Skeletal muscle satellite cell (primary cell): ENCODE measurements around the gene KCTD15.

ENCODE experiments used
- H3K27me3 ChIP-seq: 2 replicates; pipeline ENCODE4 v1.7.0; 2013; ENCODE audit warnings: low read length; ENCODE audit not compliant: control insufficient read depth, insufficient read depth
- H3K36me3 ChIP-seq: 2 replicates; pipeline ENCODE4 v1.7.0; 2013; ENCODE audit warnings: mild to moderate bottlenecking, control low read depth, low read length; ENCODE audit not compliant: insufficient read depth
- H3K4me1 ChIP-seq: 2 replicates; pipeline ENCODE4 v1.7.0; 2013; ENCODE audit warnings: low read length; ENCODE audit not compliant: control insufficient read depth, insufficient read depth
- H3K4me2 ChIP-seq: 2 replicates; pipeline ENCODE4 v1.7.0; 2013; ENCODE audit warnings: mild to moderate bottlenecking, low read length
- H3K4me3 ChIP-seq: 2 replicates; pipeline ENCODE4 v1.7.0; 2013; ENCODE audit warnings: low read length
- H3K9ac ChIP-seq: 2 replicates; pipeline ENCODE4 v1.7.0; 2013; ENCODE audit warnings: mild to moderate bottlenecking, low read depth, low read length, moderate library complexity
- H3K9me3 ChIP-seq: replicated peaks from 2 replicates; pipeline ENCODE4 v1.7.0; 2013; ENCODE audit warnings: mild to moderate bottlenecking, control low read depth, low read length

The KCTD15 gene

DNA sequence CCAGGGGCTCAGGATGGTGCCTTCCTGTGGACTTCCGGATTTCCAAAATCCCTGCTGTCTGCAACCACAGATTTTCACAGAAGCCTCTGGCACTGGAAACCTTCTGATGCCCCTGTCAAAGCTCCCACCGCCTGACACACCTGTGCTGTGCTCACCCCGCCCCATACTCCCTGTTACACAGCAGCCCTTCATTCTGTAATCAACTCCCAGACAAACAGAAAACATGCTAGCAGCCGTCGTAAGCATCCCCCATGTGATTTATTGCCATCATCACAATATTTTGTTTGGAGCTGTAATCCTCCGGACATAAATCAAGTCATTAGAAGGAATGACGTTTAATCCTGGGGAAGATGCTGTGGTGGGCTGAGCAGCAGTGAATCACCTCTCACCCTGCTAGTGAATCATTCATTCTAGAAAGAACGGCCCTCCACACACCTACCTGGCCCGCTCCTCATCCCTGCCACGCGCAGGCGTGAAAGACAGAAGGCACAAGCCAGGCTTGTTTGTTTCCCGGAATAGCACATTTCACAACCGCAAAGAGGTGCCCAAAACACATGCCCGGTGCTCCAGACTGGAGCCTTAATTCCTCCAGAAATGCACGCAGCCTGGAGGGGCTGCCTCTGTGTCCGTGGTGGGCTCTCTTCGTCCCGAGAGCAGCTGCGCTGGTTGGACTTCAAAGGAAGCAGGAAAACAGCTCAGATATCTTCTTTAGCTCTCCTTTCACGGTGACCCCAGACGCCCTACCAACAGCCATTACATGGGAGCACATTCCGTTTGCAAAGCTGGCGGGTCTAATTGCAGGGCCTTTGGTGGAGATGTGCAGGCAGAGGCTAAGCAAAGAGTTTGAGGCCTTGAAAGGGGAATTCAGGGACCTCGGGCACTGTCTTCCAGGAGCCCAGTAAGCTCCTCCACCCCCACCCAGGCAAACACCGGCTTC, 41.3 kb upstream of the KCTD15 start:
- Histone ChIP-seq H3K4me1 (no peaks in the 10 kb centered on the region), H3K36me3 (no peaks in the 10 kb centered on the region), H3K27me3 (peaks cover 37% of the 10 kb centered on the region), H3K4me3 (no peak overlapping the region), H3K9ac (no peak overlapping the region), H3K9me3 (no peaks in the 10 kb centered on the region), H3K4me2 (no peak overlapping the region)

DNA sequence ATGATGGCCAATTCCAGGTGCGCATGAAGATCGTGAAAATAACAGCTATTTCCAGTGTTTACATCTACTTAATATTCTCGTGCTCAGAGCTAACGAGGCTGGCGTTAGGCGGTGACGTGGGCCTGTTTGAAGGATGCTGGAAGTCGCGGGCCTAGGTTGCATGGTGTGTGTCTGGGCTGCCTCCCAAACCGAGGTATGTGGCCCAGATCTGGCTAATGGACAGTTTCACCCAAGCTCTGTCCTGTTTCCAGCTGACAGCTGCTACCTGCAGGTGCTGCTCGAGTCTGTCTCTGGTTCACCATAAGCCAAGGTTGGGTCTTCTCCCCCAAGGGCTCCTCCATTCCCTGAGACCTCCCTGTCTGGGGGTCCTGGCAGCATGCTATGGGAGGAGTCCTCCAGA, 40.5 kb upstream of the KCTD15 start:
- Histone ChIP-seq H3K36me3 (no peaks in the 10 kb centered on the region), H3K9me3 (no peaks in the 10 kb centered on the region), H3K4me2 (no peak overlapping the region), H3K4me3 (no peak overlapping the region), H3K9ac (no peak overlapping the region), H3K27me3 (peaks cover 33% of the 10 kb centered on the region), H3K4me1 (no peaks in the 10 kb centered on the region)

DNA sequence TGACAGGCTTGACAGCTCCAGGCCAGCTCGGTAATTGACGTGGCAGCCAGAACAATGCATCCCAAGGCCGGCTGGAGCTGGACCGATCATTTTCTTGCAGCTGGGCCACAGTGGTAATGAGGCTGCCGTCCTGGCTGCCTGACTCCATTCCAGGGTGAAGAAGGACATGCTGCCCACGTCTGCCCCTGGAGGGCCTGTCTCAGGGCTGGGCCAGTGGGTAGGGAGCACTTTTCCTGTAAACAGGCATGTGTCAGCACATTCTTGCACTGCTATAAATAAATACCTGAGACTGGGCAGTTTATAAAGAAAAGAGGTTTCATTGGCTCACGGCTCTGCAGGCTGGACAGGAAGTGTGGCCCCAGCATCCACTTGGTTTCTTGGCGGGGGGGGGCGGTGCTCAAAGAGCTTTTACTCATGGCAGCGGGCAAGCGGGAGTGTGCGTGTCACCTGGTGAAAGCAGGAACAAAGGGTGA, 38.1 kb upstream of the KCTD15 start:
- Histone ChIP-seq H3K4me2 (no peak overlapping the region), H3K36me3 (no peaks in the 10 kb centered on the region), H3K9me3 (no peaks in the 10 kb centered on the region), H3K4me1 (no peaks in the 10 kb centered on the region), H3K4me3 (no peak overlapping the region), H3K27me3 (peaks cover 13% of the 10 kb centered on the region), H3K9ac (no peak overlapping the region)

DNA sequence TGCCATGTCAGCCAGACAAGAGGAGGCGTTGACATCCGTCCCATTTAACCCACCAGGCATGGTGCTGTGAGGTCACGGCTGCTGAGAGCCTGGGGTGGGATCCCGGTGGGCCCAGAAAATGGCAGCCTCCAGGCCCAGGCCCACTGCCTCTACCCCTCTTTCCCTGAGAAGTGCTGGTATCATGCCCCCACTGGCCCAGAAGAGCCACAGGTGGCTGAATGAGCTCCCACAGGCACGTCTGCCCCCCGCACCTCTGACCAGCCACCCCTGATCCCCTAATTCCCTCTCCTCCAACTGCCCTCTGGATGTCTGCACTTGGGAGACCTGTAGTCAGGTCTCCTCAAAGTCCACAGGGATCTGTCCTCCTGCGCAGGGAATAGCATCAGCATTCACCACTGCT, 37.3 kb upstream of the KCTD15 start:
- Histone ChIP-seq H3K9me3 (no peaks in the 10 kb centered on the region), H3K4me3 (no peak overlapping the region), H3K27me3 (peaks cover 13% of the 10 kb centered on the region)

DNA sequence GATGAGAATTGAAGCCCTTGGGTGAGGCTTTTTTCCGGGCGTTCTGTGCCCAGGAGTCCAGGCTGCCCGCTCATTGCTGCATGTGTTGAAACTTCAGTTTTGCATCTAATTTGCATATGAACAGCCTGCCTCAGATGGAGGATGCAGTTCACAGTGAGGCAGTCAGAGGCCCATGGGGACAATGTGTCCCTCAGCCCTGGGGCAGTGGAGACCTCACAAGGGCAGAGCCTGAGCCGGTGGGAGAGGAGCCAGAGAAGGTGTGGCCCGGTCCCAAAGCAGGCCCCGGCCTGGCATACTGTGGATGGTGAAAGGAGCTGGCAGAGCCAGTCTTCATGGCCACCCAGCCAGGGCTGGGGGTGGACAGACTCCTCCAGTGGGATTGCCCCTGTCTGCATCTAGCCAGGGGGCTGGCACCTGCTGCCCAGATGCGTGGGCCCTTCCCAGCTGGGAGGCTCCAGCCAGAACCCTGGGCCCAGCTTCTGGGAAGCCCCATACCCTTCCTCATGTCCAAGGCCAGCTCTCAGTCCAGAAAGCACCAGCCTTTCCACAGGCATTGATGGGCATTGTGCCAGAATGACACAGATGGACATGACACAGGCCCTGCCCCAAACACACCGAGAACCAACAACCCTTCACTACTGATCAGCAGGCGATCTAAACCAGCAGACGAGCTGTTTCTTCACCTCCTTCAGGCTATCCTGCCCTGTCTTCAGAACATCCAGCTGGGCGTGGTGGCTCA, 32.9 kb upstream of the KCTD15 start:
- Histone ChIP-seq H3K4me1 (no peaks in the 10 kb centered on the region), H3K4me3 (no peak overlapping the region), H3K9ac (no peak overlapping the region)

More for the DNA sequence above, 37.3 kb upstream of the KCTD15 start:
- Histone ChIP-seq H3K9ac (no peak overlapping the region), H3K4me2 (no peak overlapping the region), H3K36me3 (no peaks in the 10 kb centered on the region), H3K4me1 (no peaks in the 10 kb centered on the region)

DNA sequence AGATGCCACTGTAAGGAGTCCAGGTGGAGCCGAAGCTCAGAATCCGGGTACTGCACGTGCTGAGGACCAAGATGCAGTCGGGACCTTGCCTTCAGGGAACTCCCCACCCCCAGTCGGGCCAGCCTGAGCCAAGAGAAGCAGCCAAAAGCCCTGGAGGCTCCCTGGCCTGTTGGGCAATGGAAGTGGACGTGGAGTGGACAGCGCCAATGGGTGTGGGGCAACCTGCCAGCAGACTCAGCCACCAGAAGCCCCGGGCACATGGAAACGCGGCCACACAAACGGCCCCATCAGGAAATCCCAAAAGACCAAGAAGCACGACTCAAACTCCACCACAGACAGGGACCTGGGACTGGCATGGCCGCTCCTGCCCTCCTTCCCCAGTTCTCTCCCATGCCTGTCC, 30.0 kb upstream of the KCTD15 start:
- no peaks in the 10 kb centered on the region for H3K36me3 ChIP-seq
- no peak overlapping the region for H3K4me3 ChIP-seq
- H3K9ac ChIP-seq = no peak overlapping the region
- H3K27me3 ChIP-seq = peaks cover 24% of the 10 kb centered on the region
- no peaks in the 10 kb centered on the region for H3K4me1 ChIP-seq
- no peak overlapping the region for H3K4me2 ChIP-seq
- no peaks in the 10 kb centered on the region for H3K9me3 ChIP-seq

More for the DNA sequence above, 32.9 kb upstream of the KCTD15 start:
- Histone ChIP-seq H3K36me3 (no peaks in the 10 kb centered on the region), H3K9me3 (no peaks in the 10 kb centered on the region), H3K4me2 (no peak overlapping the region), H3K27me3 (no peaks in the 10 kb centered on the region)

DNA sequence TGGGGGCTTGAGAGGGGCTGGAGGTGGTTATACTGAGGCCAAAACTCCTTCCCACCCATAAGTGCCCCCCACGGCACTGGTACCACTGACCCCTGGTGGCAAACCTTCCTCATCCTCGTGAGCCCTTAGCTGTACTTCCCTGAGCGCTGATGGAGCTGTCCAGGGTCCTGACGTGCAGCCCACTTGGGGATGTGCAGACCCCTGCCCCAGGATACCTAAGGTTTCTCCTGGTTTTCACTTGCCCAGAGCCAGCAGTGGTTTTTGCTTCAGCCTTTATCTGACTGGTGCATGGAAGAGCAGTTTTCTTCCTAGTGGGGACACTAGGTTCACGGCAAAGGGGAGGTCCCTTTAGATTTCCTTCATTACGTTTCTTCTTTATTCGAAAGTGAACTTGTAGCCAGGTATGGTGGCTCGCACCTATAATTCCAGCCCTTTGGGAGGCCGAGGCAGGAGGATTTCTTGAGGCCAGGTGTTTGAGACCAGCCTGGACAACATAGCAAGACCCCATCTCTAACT, 28.7 kb upstream of the KCTD15 start:
- Histone ChIP-seq H3K9ac (no peak overlapping the region), H3K4me2 (no peak overlapping the region), H3K4me3 (no peak overlapping the region), H3K27me3 (peaks cover 24% of the 10 kb centered on the region), H3K4me1 (no peaks in the 10 kb centered on the region), H3K9me3 (no peaks in the 10 kb centered on the region), H3K36me3 (no peaks in the 10 kb centered on the region)

DNA sequence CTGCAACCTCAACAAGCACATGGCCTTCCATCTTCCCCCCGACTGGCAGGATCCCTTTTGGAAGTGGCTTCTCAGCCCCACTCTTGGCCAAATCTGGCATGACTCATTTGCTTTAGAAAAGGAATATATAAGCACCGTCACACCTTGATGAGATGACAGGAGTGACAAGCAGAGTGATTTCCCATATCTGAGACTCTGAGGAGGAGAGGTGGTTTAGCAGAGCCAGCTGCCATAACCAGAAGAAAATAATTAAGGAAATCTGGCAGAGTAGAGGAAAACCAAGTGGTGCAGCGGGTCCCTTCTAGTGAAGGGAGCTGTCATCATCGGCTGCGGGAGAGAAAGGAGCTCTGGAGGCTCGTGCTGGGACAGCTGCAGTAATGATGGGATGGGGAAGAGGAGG, 27.5 kb upstream of the KCTD15 start:
- peaks cover 24% of the 10 kb centered on the region for H3K27me3 ChIP-seq
- no peak overlapping the region for H3K4me2 ChIP-seq
- no peaks in the 10 kb centered on the region for H3K36me3 ChIP-seq
- no peaks in the 10 kb centered on the region for H3K9me3 ChIP-seq
- no peaks in the 10 kb centered on the region for H3K4me1 ChIP-seq
- no peak overlapping the region for H3K4me3 ChIP-seq
- H3K9ac ChIP-seq = no peak overlapping the region

DNA sequence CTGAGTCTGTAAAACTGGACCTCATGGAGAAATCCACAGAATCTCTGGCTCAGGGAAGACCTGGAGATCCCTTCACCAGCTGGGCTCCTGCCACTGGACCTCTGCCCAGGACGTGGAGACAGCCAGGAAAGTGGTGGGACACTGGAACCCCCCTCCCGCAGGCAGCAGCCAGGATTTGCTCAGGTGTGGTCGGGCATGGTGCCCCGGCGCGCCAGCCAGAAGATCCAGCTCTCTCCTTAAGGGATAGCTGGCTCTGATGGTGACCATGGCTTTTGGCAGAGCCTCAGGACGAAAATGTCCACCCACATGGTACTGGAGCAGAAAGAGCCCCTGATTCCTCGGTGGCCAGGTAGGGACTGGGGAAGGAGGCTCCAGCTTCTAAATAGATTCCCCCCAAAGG, 26.6 kb upstream of the KCTD15 start:
- H3K9ac ChIP-seq = no peak overlapping the region
- peaks cover 29% of the 10 kb centered on the region for H3K27me3 ChIP-seq
- no peak overlapping the region for H3K4me3 ChIP-seq
- H3K4me1 ChIP-seq = no peaks in the 10 kb centered on the region
- no peaks in the 10 kb centered on the region for H3K9me3 ChIP-seq
- H3K36me3 ChIP-seq = no peaks in the 10 kb centered on the region
- H3K4me2 ChIP-seq = no peak overlapping the region

DNA sequence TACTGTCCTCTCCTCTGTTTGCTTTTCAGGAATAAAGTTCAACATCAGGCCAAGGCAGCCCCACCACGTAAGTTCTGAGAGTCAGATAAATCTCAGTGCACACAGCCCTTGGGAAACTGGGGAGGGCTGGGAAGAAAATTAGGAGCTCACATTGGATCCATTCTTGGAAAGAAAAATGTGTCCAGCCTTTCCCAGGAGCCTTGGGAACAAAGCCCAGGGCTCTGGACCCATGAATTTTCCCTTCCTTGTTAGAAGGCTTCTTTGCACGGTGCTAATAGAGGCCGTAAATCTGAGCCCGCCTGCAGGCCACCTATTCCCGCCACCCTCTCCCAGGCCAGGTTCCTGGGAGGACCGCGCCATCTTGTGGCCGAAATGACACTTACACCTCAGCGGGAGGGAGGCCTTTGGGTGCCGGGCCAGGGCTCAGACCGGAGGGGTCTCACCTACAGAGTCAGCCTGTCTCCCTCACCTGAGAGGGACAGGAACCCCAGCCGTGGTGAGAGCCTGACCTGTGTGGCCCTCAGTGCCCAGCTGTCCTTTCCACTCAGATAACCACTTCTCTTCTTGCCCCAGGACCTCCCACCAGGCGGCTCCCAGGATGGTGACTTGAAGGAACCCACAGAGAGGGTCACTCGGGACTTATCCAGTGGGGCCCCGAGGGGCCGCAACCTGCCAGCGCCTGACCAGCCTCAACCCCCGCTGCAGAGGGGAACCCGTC, 25.1 kb upstream of the KCTD15 start:
- Histone ChIP-seq H3K4me1 (no peaks in the 10 kb centered on the region), H3K36me3 (no peaks in the 10 kb centered on the region), H3K27me3 (peaks cover 29% of the 10 kb centered on the region), H3K9ac (no peak overlapping the region), H3K4me2 (no peak overlapping the region), H3K4me3 (no peak overlapping the region), H3K9me3 (no peaks in the 10 kb centered on the region)
